C4-2B (cell line): ENCODE measurements around the gene CCDC13.
"Not testable (repeated sequence)": the region's sequence is repeated elsewhere in the genome, so short reads cannot be mapped to it uniquely, and the experiment has no call there.

Source experiments
- H3K27ac ChIP-seq: fragments of 450-650 bp; 2 replicates; pipeline ENCODE4 v1.5.1; 2017
- ZFX ChIP-seq: fragments of 450-650 bp; IDR thresholded peaks from 2 replicates; pipeline ENCODE4 v1.6.1; 2017
- TF ChIP-seq, protein P1 (sequence below): fragments of 450-650 bp; conservative IDR thresholded peaks from 2 replicates; pipeline ENCODE4 v1.5.1; 2017; ENCODE audit warnings: mild to moderate bottlenecking

The CCDC13 gene

DNA sequence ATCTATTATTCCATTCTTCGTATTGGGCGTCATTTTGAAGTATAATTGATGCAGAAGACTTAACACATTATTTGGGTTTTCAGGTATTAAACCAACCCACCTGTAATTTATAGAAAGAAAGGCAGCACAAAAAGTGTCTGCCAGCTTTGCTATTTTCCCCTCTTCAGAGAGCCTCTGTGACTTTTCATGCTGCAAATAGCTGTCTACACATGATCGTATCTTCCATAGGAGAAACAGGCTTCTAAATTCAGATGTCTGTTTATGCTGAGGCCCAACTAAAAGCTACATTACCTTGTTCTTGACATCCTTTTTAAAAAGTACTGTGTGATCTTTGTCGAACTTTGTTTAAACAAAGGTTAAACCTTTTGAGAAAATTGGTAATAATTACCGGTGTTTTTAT lies 41.2 kb upstream of the CCDC13 start:
- H3K27ac ChIP-seq, result no peak overlapping the region
- TF ChIP-seq ZFX, result no peak
- TF ChIP-seq, protein P1, sequence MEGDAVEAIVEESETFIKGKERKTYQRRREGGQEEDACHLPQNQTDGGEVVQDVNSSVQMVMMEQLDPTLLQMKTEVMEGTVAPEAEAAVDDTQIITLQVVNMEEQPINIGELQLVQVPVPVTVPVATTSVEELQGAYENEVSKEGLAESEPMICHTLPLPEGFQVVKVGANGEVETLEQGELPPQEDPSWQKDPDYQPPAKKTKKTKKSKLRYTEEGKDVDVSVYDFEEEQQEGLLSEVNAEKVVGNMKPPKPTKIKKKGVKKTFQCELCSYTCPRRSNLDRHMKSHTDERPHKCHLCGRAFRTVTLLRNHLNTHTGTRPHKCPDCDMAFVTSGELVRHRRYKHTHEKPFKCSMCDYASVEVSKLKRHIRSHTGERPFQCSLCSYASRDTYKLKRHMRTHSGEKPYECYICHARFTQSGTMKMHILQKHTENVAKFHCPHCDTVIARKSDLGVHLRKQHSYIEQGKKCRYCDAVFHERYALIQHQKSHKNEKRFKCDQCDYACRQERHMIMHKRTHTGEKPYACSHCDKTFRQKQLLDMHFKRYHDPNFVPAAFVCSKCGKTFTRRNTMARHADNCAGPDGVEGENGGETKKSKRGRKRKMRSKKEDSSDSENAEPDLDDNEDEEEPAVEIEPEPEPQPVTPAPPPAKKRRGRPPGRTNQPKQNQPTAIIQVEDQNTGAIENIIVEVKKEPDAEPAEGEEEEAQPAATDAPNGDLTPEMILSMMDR, result no peak

DNA sequence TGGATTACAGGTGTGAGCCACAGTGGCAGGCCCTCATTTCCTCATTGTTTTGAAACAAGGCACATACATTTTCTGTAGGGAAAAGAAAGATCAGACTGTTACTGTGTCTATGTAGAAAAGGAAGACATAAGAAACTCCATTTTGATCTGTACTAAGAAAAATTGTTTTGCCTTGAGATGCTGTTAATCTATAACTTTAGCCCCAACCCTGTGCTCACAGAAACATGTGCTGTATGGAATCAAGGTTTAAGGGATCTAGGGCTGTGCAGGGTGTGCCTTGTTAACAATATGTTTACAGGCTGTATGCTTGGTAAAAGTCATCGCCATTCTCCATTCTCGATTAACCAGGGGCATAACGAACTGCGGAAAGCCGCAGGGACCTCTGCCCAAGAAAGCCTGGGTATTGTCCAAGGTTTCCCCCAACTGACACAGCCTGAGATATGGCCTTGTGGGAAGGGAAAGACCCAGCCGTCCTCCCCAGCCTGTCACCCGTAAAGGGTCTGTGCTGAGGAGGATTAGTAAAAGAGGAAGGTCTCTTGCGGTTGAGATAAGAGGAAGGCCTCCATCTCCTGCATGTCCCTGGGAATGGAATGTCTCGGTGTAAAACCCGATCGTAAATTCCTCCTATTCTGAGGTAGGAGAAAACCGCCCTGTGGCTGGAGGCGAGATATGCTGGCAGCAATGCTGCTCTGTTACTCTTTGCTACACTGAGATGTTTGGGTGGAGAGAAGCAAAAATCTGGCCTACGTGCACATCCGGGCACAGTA lies 38.2 kb upstream of the CCDC13 start:
- H3K27ac ChIP-seq, result not testable (repeated sequence)

DNA sequence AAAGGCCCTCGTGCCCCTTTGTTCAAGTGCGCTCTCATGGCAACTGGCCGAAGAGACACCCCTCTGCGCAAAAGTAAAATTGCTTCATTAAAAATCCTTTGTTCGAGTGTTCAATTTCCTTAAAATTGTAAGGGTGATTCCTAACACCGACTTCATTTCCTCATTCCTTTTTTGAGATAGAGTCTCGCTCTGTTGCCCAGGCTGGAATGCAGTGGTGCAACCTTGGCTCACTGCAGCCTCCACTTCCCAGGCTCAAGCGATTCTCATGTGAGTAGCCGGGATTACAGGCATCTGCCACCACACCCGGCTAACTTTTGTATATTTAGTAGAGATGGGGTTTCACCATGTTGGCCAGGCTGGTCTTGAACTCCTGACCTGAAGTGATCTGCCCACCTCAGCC lies 37.7 kb upstream of the CCDC13 start:
- not testable (repeated sequence) for H3K27ac ChIP-seq

DNA sequence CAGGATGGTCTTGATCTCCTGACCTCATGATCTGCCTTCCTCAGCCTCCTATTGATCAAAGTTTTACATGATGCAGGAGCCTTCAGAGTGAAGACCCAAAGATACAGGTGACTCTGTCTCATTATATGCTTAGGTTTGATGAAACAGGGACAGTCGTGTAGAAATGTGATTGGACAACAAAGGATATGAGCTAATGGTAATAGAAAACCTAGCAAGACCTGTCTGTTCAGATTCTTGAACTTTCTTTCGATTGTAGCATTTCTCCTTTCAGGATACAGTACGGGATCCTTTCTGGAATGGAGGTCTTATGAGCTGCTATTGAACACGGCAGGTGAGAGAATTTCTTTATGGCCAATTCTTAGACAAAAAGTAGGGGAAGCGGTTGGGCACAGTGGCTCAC lies 36.1 kb upstream of the CCDC13 start, which contains the start of gene ACKR2:
Gene ACKR2, plus strand, starts transcription at position 244 of the 400 bp plus-strand sequence. CDS start 55,058 bp downstream, outside the sequence.
- H3K27ac ChIP-seq, result no peak within 1 kb of the TSS
- no peak for TF ChIP-seq ZFX
- TF ChIP-seq, protein P1, result no peak

DNA sequence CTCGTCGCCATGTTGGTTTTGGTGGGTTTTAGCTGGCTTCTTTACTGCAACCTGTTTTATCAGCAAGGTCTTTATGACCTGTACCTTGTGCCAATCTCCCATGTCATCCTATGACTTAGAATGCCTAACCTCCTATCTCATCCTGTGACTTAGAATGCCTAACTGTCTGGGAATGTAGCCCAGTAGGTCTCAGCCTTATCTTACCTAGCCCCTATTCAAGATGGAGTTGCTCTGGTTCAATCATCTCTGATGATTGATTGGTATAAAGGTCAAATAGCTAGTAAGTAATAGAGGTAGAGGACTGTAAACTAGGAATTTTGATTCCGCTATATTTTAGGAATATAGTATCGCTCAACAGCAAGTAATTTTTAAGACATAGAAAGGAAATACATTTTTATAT lies 34.9 kb upstream of the CCDC13 start:
- no peak for TF ChIP-seq ZFX
- TF ChIP-seq, protein P1, result no peak
- H3K27ac ChIP-seq, result no peak overlapping the region

DNA sequence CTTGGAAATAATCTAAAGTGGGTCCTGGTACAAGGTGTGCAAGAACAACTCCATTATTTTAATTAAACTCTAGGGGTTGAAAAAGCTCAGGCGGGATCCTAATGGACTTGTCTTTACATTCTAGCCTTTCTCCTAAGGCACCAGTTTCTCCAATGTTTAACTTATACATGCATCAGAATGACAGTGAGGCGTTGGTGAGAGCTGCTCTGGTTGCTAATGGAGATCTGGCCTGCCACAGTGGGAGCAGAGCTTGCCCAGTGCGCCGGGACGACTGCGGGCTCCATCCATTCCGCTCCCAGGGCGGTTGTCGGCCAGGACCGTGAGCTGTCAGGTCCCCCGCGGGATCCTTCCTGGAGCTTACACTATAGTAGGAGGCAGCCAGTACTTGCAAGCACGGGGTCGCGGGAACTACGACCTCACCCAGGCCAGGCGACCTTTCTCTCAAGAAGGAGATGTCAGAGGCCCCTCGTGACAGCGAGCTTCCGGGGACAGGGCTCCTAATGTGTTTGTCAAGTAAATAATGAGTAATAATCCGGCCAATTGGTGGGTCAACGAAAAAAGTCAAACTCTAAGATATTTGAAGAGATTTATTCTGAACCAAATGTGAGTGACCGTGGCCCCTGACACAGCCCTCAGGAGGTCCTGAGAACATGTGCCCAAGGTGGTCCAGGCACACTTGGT lies 32.2 kb upstream of the CCDC13 start:
- H3K27ac ChIP-seq, result no peak overlapping the region
- TF ChIP-seq ZFX, result no peak
- TF ChIP-seq, protein P1, result no peak

DNA sequence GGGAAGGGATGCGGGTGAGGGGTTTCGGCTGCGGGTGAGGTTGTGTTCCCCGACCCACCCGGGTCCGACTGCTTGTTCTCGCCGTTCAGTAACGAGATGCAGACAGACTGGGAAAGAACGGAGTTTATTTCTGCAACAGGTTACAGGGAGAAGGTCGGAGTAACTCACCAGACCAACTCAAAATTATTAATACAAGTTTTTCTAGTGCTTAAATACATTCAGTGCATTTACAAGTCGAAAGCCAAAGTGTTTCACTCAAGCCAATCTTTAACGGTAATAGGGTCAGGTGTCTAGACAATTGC lies 31.7 kb upstream of the CCDC13 start:
- H3K27ac ChIP-seq, result peak overlapping the region; percentile 91
- no peak for TF ChIP-seq ZFX
- TF ChIP-seq, protein P1, result no peak

DNA sequence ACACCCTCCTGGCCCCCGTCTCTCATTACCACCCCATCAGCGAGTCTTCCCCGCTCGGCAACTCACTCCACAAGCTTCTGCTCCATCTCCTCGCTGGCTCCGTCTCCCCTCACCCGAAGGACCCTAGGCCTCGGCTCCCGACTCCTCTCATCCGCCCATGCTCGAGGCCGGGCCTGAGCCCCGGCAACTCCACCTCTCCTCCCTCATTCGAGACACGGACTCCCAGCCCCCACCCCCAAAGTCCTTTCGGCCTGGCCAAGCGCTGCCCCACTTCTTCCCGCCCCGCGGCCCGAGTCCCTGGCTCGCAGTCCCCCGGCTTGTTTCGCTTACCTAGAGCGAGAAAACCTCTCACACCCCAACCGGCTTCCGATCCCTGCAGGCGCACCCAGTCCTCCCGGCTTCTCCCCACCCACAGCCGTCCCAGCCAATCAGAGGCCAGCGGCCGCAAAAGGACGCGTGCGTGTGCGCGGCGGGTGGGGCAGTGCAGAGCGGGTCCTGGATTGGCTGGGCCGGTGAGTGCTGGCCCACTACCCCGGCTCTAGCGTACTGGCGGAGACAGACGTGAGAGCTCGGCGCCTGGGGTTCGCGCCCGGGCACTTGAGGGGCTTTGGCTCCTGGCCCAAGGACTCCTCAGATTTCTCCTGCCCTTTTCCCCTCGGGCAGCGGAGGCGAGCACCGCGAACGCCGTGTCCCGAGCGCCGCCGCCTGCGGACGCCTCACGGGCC lies 31.2 kb upstream of the CCDC13 start, which contains the start of gene HIGD1A:
Gene HIGD1A, minus strand, starts transcription at position 385 of the 725 bp plus-strand sequence. CDS start 10,237 bp downstream, outside the sequence.
- peak within 1 kb of the TSS; percentile 91 for H3K27ac ChIP-seq
- TF ChIP-seq ZFX, result peak; percentile 89
- TF ChIP-seq, protein P1, result no peak
